GM21381 (cell line): ENCODE results near the gene ALDOC.
"Not testable (repeated sequence)": the region's sequence is repeated elsewhere in the genome, so short reads cannot be mapped to it uniquely, and the experiment has no call there.

Experiments
- ATAC-seq: cut with Tn5 transposase; IDR thresholded peaks from one replicate; pipeline ENCODE4 v1.9.1; 2021; ENCODE audit warnings: mild to moderate bottlenecking, moderate library complexity; ENCODE audit not compliant: unreplicated experiment

ALDOC gene

DNA sequence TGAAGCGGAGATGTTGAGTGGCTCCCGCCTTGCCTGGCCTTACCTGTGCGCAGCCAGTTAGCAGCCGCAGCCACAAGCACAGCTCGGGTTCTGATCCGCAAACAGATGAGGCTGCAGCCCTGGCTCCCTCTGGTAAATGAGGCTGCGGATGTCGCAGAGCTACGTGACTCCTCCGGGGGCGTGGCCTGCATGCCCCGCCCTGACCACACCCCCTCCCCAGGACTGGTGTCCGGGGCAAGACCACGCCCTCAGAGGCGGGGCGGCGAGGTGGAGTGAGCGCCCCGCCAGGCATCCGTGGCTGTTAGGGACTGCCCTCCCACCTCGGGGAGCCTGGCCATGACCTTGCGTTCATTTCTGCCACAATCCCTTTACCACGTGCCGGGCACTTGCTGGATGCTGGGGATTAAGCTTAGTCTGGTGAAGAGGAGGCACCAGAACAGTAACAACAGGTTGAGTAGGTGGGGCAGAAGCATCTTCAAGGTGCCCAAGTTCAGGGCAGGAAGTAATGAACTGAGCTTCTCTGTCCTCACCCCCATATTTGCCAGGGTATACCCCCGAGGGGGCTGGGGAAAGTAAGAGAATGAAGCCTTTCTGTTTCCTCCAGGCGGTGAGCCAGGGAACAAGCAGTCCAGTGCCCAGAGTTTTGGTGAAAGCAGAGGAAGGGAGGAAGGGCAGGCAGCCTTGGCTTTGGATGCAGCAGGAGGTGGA is at the start of gene ALDOC:
Gene ALDOC (minus strand): TSS at position 138 of the 708 bp plus-strand sequence. CDS start 1,363 bp downstream, outside the sequence.
- peak; percentile 74 for ATAC-seq

DNA sequence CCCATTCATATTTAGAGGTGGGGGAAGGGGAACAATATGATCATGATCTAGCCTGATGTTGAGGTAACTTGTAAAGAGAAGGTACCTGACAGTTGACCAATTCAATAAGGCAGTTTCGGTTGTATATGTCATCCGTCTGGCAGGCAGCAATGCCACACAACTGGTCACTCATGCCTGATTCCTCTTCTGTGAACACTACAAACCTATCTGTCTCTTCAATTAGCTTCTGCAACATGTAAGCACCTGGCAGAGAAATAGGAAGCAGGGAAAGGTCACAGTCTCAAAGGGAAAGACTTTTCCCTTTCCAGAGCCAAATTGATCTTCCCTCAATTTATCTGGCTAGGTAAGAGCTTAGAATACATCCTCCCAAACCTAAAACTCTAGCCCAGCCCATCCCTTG is 47.5 kb upstream of the ALDOC start:
- ATAC-seq, result no peak

DNA sequence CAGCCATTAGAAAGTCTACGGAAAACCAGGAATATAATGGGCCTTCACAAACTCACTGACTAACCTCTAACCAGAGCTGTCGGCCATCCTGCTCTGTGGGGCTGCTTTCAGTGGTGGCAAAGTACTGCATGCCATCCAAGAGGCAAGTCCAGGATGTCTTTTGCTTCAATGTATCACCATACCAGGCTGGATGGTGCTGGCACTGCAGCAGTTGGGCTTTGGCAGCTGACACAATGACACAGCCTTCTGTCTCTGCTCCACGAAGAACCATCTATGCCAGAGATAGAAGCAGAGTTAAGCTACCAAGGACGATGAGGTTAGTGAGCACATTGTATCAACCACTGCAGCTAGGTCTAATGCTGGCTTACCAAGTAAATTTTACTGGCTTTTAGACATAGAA is 47.0 kb upstream of the ALDOC start:
- ATAC-seq, result no peak

GRCh38 chr17:28622186-28622585 is 45.5 kb upstream of the ALDOC start:
- no peak for ATAC-seq

- ATAC-seq, result no peak
These were observed 43.3 kb upstream of the ALDOC start for GRCh38 chr17:28620010-28620409.

DNA sequence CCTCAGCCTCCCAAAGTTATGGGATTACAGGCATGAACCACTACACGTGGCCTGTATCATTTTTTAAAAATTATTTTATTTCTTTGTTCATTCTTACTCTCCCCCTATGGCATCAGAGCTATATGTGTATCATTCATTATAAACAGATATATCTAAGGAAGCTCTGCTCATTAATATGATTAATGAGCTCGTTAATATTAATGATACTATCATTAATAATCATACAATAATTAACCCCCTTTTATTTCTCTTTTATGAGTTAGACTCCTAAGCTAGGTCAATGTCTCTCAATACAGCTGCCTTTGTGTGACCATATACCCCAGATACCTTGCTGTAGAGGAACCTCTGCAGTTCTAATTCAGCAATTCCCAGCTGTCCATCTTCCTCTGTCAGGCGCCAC is 41.8 kb upstream of the ALDOC start:
- ATAC-seq, result no peak

GRCh38 chr17:28616281-28616680 is 39.6 kb upstream of the ALDOC start:
- ATAC-seq, result no peak

GRCh38 chr17:28615260-28615940 is 38.7 kb upstream of the ALDOC start:
- no peak for ATAC-seq

- no peak for ATAC-seq
These were observed 37.3 kb upstream of the ALDOC start, which contains the start of gene RSKR for GRCh38 chr17:28613931-28614381. Gene RSKR (minus strand): TSS chr17:28614185. CDS start chr17:28614161, 24 bp downstream.

GRCh38 chr17:28612936-28613872 is 36.5 kb upstream of the ALDOC start:
- no peak for ATAC-seq

DNA sequence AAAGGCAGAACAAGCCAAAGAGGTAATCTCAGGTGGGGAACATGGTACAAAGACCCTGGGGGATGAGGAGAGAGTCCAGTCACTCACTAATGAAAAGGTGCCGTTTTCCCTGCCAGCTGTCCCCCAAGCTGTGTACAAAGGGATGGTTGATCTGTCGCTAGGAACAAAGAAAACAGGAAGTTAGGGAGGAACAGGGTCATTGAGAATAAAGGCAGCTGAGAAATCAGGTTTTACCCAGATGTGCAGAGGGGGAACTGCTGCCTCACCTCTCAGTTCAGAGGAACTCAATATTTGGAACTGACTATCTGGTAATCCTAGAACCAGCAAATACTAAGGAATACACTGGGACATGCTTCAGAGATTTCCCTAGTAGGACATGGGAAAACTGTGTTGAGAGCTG is 35.8 kb upstream of the ALDOC start:
- no peak for ATAC-seq

- no peak for ATAC-seq
These were observed 33.7 kb upstream of the ALDOC start for GRCh38 chr17:28610376-28610775.

- ATAC-seq, result not testable (repeated sequence)
These were observed 27.3 kb upstream of the ALDOC start for GRCh38 chr17:28604031-28604430.

GRCh38 chr17:28599311-28600184 is 22.9 kb upstream of the ALDOC start:
- ATAC-seq, result peak; percentile 36

- peak; percentile 85 for ATAC-seq
These were observed 22.2 kb upstream of the ALDOC start, which contains the start of gene SPAG5 for GRCh38 chr17:28598799-28599310. Gene SPAG5 (minus strand): TSS chr17:28599025. CDS start chr17:28598946, 79 bp downstream.

GRCh38 chr17:28598389-28598788 is 21.7 kb upstream of the ALDOC start:
- no peak for ATAC-seq

DNA sequence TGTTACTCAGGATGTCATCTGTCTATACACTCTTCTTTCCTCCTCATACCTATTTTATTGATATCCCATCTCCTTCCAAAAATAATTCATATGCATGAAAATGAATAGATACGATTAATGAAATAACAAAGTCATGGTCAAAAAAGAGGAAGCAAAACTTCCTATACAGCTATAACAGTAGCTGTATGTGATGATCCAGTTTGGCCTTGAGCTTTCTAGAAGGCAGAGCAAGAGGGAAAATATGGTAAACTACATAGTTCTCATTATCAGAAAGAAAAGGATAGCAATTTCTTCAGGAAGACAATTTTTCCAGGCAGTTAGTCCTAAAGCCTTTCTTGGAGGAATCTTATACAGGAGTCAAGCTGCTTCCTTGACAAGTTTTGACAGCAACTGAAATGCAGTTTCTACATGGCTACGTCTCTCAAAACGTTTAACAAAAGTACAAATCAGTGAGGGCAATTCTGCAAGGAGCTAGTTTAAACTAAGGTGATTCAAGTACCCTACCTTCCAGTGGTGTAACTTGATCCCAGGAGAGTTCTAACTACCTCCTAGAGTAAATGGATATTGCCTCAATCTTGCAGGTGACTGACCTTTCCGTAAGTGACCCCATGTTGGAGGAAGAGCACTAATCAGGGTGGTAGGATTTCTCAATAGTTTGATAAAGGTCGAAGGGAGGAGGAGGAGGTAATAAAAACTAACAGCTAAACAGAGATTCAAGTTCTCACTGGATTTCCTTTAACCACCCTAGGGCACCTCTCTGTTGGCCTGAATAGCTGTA is 21.1 kb upstream of the ALDOC start:
- no peak for ATAC-seq

DNA sequence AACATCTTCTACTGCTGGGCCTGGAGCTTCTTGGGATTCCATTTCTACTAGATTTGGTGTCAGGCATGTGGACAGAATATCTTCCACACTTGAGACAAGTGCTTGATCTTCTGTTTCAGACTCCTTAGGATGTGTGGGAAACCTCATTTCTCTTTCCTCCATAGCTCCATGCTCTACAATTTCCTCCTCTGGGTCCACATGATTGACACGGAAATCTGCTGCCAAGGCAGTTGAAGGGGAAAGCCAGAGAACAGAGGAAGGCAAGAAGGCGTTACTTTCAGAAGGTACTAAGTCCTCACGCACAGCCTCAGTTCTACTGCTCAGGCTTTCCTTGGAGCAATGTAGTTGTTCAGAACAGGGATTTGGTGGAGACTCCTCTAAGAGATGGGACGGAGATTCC is 15.6 kb upstream of the ALDOC start:
- no peak for ATAC-seq

DNA sequence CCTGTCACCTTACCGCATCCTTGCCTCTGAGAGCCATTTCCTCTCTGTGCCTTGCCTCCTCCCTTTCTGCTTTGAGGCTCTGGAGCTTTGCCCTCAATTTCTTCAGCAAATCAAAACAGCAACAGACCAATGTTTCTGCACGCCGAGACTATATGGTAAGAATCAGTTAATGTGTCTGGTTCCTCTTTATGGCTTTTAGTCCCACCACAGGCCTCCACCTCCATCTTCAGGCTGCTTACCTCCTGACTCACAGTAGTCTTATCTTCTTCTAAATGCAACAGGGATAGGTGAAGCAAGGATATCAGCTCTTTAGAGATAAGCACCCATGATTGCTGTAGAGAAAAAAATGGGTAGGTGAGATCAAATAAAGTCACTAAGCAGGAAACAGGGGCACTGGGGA is 9.2 kb upstream of the ALDOC start:
- no peak for ATAC-seq
